A549 (cell line): ENCODE data around the gene YTHDF2. TPM values are rescaled to one million over a fixed set of nuclear protein-coding genes. Genes with fewer than 3 reads are reported as not detected.
"Not testable (repeated sequence)": the region's sequence is repeated elsewhere in the genome, so short reads cannot be mapped to it uniquely, and the experiment has no call there.

Source experiments
- ATAC-seq, 2 experiments: fragments of 200-7000 bp in 1 of 2; fragments of >200 bp in 1 of 2; cut with Nextera tagmentation in 1 of 2; cut with Tn5 transposase in 1 of 2; 3 replicates each; pipeline versions ENCODE4 v1.8.0 to v1.9.1; 2018 to 2020; ENCODE audit warnings: mild to moderate bottlenecking in 1 of 2, moderate library complexity in 1 of 2
- CTCF ChIA-PET: fragments of 300-600 bp; sonication (Branson Sonifier 250); formaldehyde crosslinking; extraction: SDS; loops from one replicate; lab custom pipeline; 2021; ENCODE audit warnings: antibody characterized with exemption, inconsistent platforms; lab: Yijun Ruan, JAX
- POLR2A ChIA-PET: fragments of 350-600 bp; formaldehyde crosslinking; extraction: SDS; loops from one replicate; lab custom pipeline; 2021; ENCODE audit warnings: antibody characterized with exemption, inconsistent platforms; lab: Yijun Ruan, JAX
- DNase-seq, 2 experiments: peaks; one replicate each; pipeline versions ENCODE4 v3.0.0 to v3.0.0-alpha.2; 2011 to 2016; ENCODE audit warnings: low read depth in 1 of 2, low spot score in 1 of 2
- FAIRE-seq: peaks from 2 replicates; lab custom pipeline; 2011; peaks lifted over from hg19 to GRCh38; lab: Jason Lieb, UNC
- H3K27ac ChIP-seq, 2 experiments: fragments of >200 bp; sonication (Bioruptor Twin); formaldehyde crosslinking; 3 replicates each; pipeline ENCODE4 v1.5.1; 2016 to 2017
- H3K4me1 ChIP-seq: fragments of >200 bp; sonication (Bioruptor Twin); formaldehyde crosslinking; 3 replicates; pipeline ENCODE4 v1.6.1; 2016
- H3K4me2 ChIP-seq: fragments of >200 bp; sonication (Bioruptor Twin); formaldehyde crosslinking; 3 replicates; pipeline ENCODE4 v1.6.1; 2016
- H3K4me3 ChIP-seq: fragments of >200 bp; sonication (Bioruptor Twin); formaldehyde crosslinking; 3 replicates; pipeline ENCODE4 v1.5.1; 2016
- H3K9me3 ChIP-seq: fragments of >200 bp; sonication (Bioruptor Twin); formaldehyde crosslinking; 3 replicates; pipeline ENCODE4 v1.6.1; 2016
- BHLHE40 ChIP-seq: IDR thresholded peaks from 2 replicates; pipeline ENCODE4 v1.6.1; 2012; ENCODE audit warnings: low read depth, low read length, inconsistent platforms
- CBX2 ChIP-seq: fragments of 200-600 bp; sonication (generic); IDR thresholded peaks from 2 replicates; pipeline ENCODE4 v1.6.1; 2016; ENCODE audit warnings: low read depth, mild to moderate bottlenecking, borderline replicate concordance
- CBX8 ChIP-seq: fragments of 200-600 bp; sonication (generic); IDR thresholded peaks from 2 replicates; pipeline ENCODE4 v1.6.1; 2016
- CHD2 ChIP-seq: fragments of 150-350 bp; IDR thresholded peaks from 2 replicates; pipeline ENCODE4 v1.6.1; 2014; ENCODE audit warnings: low read length; ENCODE audit not compliant: partially characterized antibody
- CTCF ChIP-seq: fragments of >200 bp; sonication (Bioruptor Twin); formaldehyde crosslinking; IDR thresholded peaks from 3 replicates; pipeline ENCODE4 v1.5.1; 2016
- EHF ChIP-seq: fragments of 250-450 bp; sonication (Bioruptor Pico); IDR thresholded peaks from 2 replicates; pipeline ENCODE4 v1.5.0; 2020; ENCODE audit warnings: mild to moderate bottlenecking
- EHMT2 ChIP-seq: fragments of 200-600 bp; sonication (generic); IDR thresholded peaks from 2 replicates; pipeline ENCODE4 v1.6.1; 2016; ENCODE audit warnings: antibody characterized with exemption, low read depth, mild to moderate bottlenecking, moderate library complexity
- EP300 ChIP-seq, 2 experiments: fragments of >200 bp; sonication (Bioruptor Twin); formaldehyde crosslinking; IDR thresholded peaks; 2 replicates in 1 of 2; 3 replicates in 1 of 2; pipeline ENCODE4 v1.6.1; 2016 to 2017
- FOSB ChIP-seq: fragments of 250-450 bp; sonication (Bioruptor Pico); IDR thresholded peaks from 2 replicates; pipeline ENCODE4 v1.5.0; 2020; ENCODE audit warnings: mild to moderate bottlenecking, moderate library complexity
- FOSL2 ChIP-seq, 2 experiments: fragments of 450-650 bp in 1 of 2; fragments of >200 bp in 1 of 2; sonication (Bioruptor Twin) in 1 of 2; formaldehyde crosslinking; IDR thresholded peaks; 2 replicates each; pipeline versions ENCODE4 v1.5.0 to v1.6.1; 2016 to 2020; ENCODE audit warnings: mild to moderate bottlenecking in 1 of 2, moderate library complexity in 1 of 2
- HES2 ChIP-seq: fragments of >200 bp; sonication (Bioruptor Twin); formaldehyde crosslinking; IDR thresholded peaks from 2 replicates; pipeline ENCODE4 v1.6.1; 2016
- HOXA7 ChIP-seq: fragments of 250-450 bp; sonication (Bioruptor Pico); IDR thresholded peaks from 2 replicates; pipeline ENCODE4 v1.5.0; 2020; ENCODE audit warnings: mild to moderate bottlenecking, moderate library complexity
- JUN ChIP-seq, 2 experiments: fragments of >200 bp; sonication (Bioruptor Twin); formaldehyde crosslinking; IDR thresholded peaks; 2 replicates in 1 of 2; 3 replicates in 1 of 2; pipeline ENCODE4 v1.6.1; 2016 to 2017
- MAFK ChIP-seq: fragments of 450-650 bp; IDR thresholded peaks from 2 replicates; pipeline ENCODE4 v1.6.1; 2014; ENCODE audit not compliant: partially characterized antibody
- MAX ChIP-seq: IDR thresholded peaks from 2 replicates; pipeline ENCODE4 v1.6.1; 2012
- POLR2AphosphoS2 ChIP-seq: conservative IDR thresholded peaks from 2 replicates; pipeline ENCODE4 v1.6.1; 2012; ENCODE audit warnings: low read length, improper control_type of control experiment, inconsistent platforms
- RCOR1 ChIP-seq: fragments of 150-350 bp; IDR thresholded peaks from 2 replicates; pipeline ENCODE4 v1.6.1; 2014; ENCODE audit warnings: antibody characterized with exemption, low read length, low read depth
- RFX5 ChIP-seq: fragments of 450-650 bp; IDR thresholded peaks from 2 replicates; pipeline ENCODE4 v1.7.1; 2014; ENCODE audit warnings: antibody characterized with exemption, mild to moderate bottlenecking, moderate library complexity
- SREBF2 ChIP-seq: fragments of 450-650 bp; IDR thresholded peaks from 2 replicates; pipeline ENCODE4 v1.6.1; 2014; ENCODE audit warnings: mild to moderate bottlenecking, moderate library complexity
- ZSCAN20 ChIP-seq: fragments of 250-450 bp; sonication (Bioruptor Pico); IDR thresholded peaks from 2 replicates; pipeline ENCODE4 v1.8.0; 2022; ENCODE audit warnings: mild to moderate bottlenecking, moderate library complexity
- WGBS: methylation state at CpG from one replicate; pipeline ENCODE4 v1.1.6; 2017; ENCODE audit errors: missing lambda C conversion rate; 5-methylcytosine and 5-hydroxymethylcytosine counted together
- polyA plus RNA-seq, 4 experiments: library from polyadenylated mRNA; depleted of rRNA in 3 of 4; stranded (reverse); fragments of >200 nt; fragmentation: RNase III in 1 of 4; extraction: RNeasy Plus Mini Kit Qiagen cat#74134 plus additional on column Dnase treatment in 1 of 4; gene quantifications; 2 replicates in 3 of 4; 3 replicates in 1 of 4; pipeline ENCODE4 v1.2.3, GENCODE V29; 2011 to 2017

The YTHDF2 gene
- polyA plus RNA-seq, 2 of the 4 experiments (the other 2 are of a cell fraction): 53.2 to 55.6 TPM

- FAIRE-seq (no peak), ATAC-seq (no peak), DNase-seq (no peak)
- TF ChIP-seq HOXA7 (CRISPR knock-in tag) (no peak), RCOR1 (no peak), FOSB (no peak), CHD2 (no peak), EP300 (IDR thresholded peaks at IDR 0.05) (no peak), JUN (IDR thresholded peaks at IDR 0.05) (no peak), CTCF (no peak), SREBF2 (no peak), CBX8 (no peak), RFX5 (no peak), EHF (CRISPR knock-in tag) (no peak), ZSCAN20 (CRISPR knock-in tag) (no peak)
- WGBS: 98% methylated on average over 4 of the region's 6 CpGs
- CTCF ChIA-PET: interaction anchor here (4.1 kb wide), 1 partner anchor 10 kb away, joined by 20 read pairs; the partner anchor contains the start of gene YTHDF2
- Histone ChIP-seq H3K4me1 (peaks cover 20% of the 10 kb centered on the region), H3K4me2 (no peak overlapping the region), H3K9me3 (no peaks in the 10 kb centered on the region), H3K4me3 (no peak overlapping the region), H3K27ac (no peak overlapping the region)
- POLR2A ChIA-PET: interaction anchor here (1.7 kb wide), 1 partner anchor 9 kb away, joined by 4 read pairs; the partner anchor contains the start of gene YTHDF2
Measured at GRCh38 chr1:28745653-28746173, 9.0 kb downstream of the YTHDF2 start.

GRCh38 chr1:28750330-28750729, 13.6 kb downstream of the YTHDF2 start:
- FAIRE-seq (no peak), ATAC-seq (no peak), DNase-seq (no peak)
- no peaks in the 10 kb centered on the region for H3K9me3 ChIP-seq
- H3K4me2 ChIP-seq: peak overlapping the region; percentile 45
- no peak overlapping the region for H3K27ac ChIP-seq
- ChIA-PET CTCF (interaction anchor here (1.8 kb wide), 1 partner anchor 14 kb away, joined by 10 read pairs; the partner anchor contains the start of gene YTHDF2), POLR2A (interaction anchor here (0.5 to 2.8 kb wide), 2 partner anchors 14 to 234 kb away, joined by 3 to 10 read pairs; partner anchors contain the start of gene YTHDF2)
- WGBS: 76% methylated on average over 5 of the region's 5 CpGs
- no peak for TF ChIP-seq BHLHE40
- TF ChIP-seq MAX: no peak
- no peak for TF ChIP-seq POLR2AphosphoS2
- TF ChIP-seq FOSL2 (IDR thresholded peaks at IDR 0.05): no peak
- no peak for TF ChIP-seq FOSL2 (CRISPR knock-in tag; IDR thresholded peaks at IDR 0.05)
- TF ChIP-seq EP300 (IDR thresholded peaks at IDR 0.05): no peak
- no peak for TF ChIP-seq EHMT2
- peak; percentile 4 for TF ChIP-seq MAFK
- no peak for TF ChIP-seq HES2
- TF ChIP-seq CBX2: no peak
- no peak overlapping the region for H3K4me3 ChIP-seq
- peaks cover 33% of the 10 kb centered on the region for H3K4me1 ChIP-seq

- CTCF ChIA-PET: interaction anchor here (0.8 to 1.8 kb wide), 3 partner anchors 10 to 58 kb away, joined by 3 to 10 read pairs (median 3); partner anchors contain the start of gene YTHDF2
- Histone ChIP-seq H3K4me1 (peaks cover 33% of the 10 kb centered on the region), H3K4me2 (peak overlapping the region; percentile 45)
- FAIRE-seq, H3K4me3 ChIP-seq, H3K27ac ChIP-seq, H3K9me3 ChIP-seq, DNase-seq: not testable (repeated sequence)
- WGBS: 62% methylated on average over 8 of the region's 8 CpGs
- peak in 1 of 2 experiments; percentile 35; a peak in 2 of 6 replicates for ATAC-seq
- POLR2A ChIA-PET: interaction anchor here (0.5 to 2.8 kb wide), 4 partner anchors 15 to 234 kb away, joined by 3 to 10 read pairs (median 4); partner anchors contain the start of genes GMEB1, RNU11 and YTHDF2
Measured at GRCh38 chr1:28750771-28751294, 14.1 kb downstream of the YTHDF2 start.
